Adipocyte (in vitro differentiated cells): ENCODE data around the gene EGFL7.

Experiments used
- DNase-seq: peaks from one replicate; pipeline ENCODE4 v3.0.0-alpha.2; 2015; ENCODE audit warnings: low read depth
- H3K27me3 ChIP-seq: replicated peaks from 2 replicates; pipeline ENCODE4 v1.7.0; 2013; ENCODE audit warnings: mild to moderate bottlenecking, low read length, moderate library complexity; ENCODE audit not compliant: control insufficient read depth, insufficient read depth
- H3K36me3 ChIP-seq: 2 replicates; pipeline ENCODE4 v1.7.0; 2013; ENCODE audit warnings: low read length, mild to moderate bottlenecking, moderate library complexity; ENCODE audit not compliant: control insufficient read depth, insufficient read depth, severe bottlenecking
- H3K4me1 ChIP-seq: 2 replicates; pipeline ENCODE4 v1.7.0; 2013; ENCODE audit warnings: mild to moderate bottlenecking, low read length, moderate library complexity; ENCODE audit not compliant: control insufficient read depth, insufficient read depth
- H3K4me3 ChIP-seq: 2 replicates; pipeline ENCODE4 v1.7.0; 2013; ENCODE audit warnings: mild to moderate bottlenecking, low read length, moderate library complexity
- H3K9ac ChIP-seq: 2 replicates; pipeline ENCODE4 v1.7.0; 2013; ENCODE audit warnings: mild to moderate bottlenecking, low read length, moderate library complexity
- H3K9me3 ChIP-seq: 2 replicates; pipeline ENCODE4 v1.7.0; 2013; ENCODE audit warnings: mild to moderate bottlenecking, low read length, moderate library complexity; ENCODE audit not compliant: control insufficient read depth

EGFL7 gene

GRCh38 chr9:136683173-136683745, 20.5 kb downstream of the EGFL7 start:
- H3K9me3 ChIP-seq, result no peaks in the 10 kb centered on the region
- H3K36me3 ChIP-seq, result peaks cover 19% of the 10 kb centered on the region
- peak overlapping the region; percentile 96 for H3K9ac ChIP-seq
- no peak for DNase-seq
- H3K4me1 ChIP-seq, result peaks cover 45% of the 10 kb centered on the region
- no peaks in the 10 kb centered on the region for H3K27me3 ChIP-seq
- peak overlapping the region; percentile 93 for H3K4me3 ChIP-seq

DNA sequence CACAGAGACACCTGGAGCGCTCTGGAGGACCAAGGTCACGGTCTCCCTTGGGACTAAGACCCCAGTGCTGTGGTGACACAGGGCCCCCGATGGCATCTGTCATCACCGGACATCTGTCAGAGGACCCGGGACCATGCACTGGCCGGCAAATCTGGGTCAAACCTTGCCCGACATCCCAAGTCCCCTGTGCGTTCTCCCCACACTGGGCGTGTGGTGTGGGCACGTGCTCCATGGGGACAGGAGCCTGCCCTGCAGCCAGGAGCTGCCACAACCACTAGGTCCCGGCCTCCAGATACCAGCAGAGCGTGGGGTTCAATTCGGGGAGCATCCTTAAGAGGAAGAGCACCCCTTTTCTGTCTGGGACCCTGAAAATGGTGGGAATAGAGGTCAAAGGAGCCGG, 21.0 kb downstream of the EGFL7 start:
- peaks cover 19% of the 10 kb centered on the region for H3K36me3 ChIP-seq
- peak overlapping the region; percentile 96 for H3K9ac ChIP-seq
- no peaks in the 10 kb centered on the region for H3K9me3 ChIP-seq
- H3K4me3 ChIP-seq, result peak overlapping the region; percentile 93
- no peak for DNase-seq
- H3K4me1 ChIP-seq, result peaks cover 45% of the 10 kb centered on the region
- no peaks in the 10 kb centered on the region for H3K27me3 ChIP-seq

DNA sequence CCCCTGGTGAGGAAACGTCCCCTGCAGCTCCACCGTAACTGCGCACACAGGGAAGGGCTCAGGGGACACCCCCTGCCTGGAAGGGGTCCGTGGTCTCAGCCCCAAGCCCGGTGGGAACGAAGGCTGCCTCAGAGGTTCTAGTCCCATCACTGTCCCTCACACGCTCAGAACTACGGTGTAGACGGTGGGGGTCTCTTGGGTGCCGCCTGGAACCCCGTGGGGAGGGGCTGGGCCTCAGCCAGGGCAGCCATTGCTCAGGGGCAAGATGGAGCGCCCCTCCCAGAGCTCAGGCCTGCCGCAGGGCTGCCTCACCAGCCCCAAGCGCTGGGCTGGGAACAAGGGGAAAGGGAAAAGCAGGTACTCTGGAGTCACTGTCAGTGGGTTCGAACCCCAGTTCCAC, 21.6 kb downstream of the EGFL7 start:
- H3K9me3 ChIP-seq, result no peaks in the 10 kb centered on the region
- peak overlapping the region; percentile 93 for H3K4me3 ChIP-seq
- H3K36me3 ChIP-seq, result peaks cover 15% of the 10 kb centered on the region
- peaks cover 39% of the 10 kb centered on the region for H3K4me1 ChIP-seq
- H3K27me3 ChIP-seq, result no peaks in the 10 kb centered on the region
- H3K9ac ChIP-seq, result peak overlapping the region; percentile 96
- no peak for DNase-seq

GRCh38 chr9:136684799-136685198, 22.1 kb downstream of the EGFL7 start:
- peaks cover 12% of the 10 kb centered on the region for H3K36me3 ChIP-seq
- H3K9ac ChIP-seq, result peak overlapping the region; percentile 96
- H3K4me1 ChIP-seq, result peaks cover 36% of the 10 kb centered on the region
- no peaks in the 10 kb centered on the region for H3K9me3 ChIP-seq
- H3K4me3 ChIP-seq, result peak overlapping the region; percentile 93
- no peaks in the 10 kb centered on the region for H3K27me3 ChIP-seq
- DNase-seq, result no peak

DNA sequence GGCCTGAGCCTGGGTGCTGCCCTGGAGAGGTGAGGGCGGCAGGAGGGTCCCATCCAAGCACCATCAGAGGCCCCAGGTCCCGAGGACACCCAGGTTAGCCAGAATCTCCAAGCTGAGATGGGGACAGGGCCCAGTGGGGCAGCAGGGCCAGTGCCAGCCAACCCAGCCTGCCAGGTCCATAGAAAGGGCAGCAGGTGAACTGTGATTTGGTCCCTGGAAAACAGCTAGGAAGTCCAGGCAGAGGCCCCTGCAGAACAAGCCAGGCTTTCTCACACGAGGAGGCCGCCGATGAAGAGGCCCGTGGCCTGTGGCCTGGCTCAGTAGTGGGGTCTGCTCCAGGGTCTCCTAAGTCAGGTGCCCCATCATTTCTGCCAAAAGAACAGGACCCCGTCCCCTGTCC, 22.5 kb downstream of the EGFL7 start:
- H3K9me3 ChIP-seq, result no peaks in the 10 kb centered on the region
- H3K9ac ChIP-seq, result peak overlapping the region; percentile 96
- peaks cover 12% of the 10 kb centered on the region for H3K36me3 ChIP-seq
- no peak for DNase-seq
- peak overlapping the region; percentile 93 for H3K4me3 ChIP-seq
- peaks cover 36% of the 10 kb centered on the region for H3K4me1 ChIP-seq
- no peaks in the 10 kb centered on the region for H3K27me3 ChIP-seq

DNA sequence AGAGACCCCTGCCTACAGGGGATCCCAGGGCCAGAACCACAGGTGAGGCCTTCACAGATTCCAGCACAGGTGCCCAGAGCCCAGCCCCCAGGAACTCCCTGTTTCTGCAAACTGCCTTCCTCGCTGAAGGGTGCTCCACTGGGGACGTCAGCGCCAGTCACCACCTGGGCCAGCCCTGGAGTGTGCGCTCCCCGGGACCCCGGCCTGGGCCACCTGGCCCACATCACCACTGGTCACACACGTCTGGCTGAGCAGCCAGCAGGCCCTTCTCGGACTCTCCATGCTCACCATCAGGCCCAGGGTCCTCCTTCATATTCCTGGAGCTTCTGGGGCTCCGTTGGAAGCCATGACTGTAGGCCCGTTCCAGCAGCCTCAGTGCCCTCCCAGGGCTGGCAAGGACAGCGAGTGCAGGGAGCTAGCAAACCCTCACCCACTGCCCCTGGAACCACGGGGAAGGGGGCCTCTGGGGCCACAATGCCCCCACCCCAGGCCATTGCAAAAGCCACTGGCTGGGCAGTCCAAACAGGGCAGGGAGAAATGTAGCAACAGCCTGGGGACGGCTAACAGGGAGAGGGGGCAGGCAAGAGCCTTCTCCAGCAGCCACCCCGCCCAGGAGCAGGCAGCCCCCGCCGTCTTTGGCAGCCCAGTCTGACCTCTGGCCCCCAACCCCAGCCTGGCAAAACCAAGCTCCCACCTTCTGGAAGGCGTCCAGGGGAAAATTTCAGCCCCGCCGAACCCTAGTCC, 23.2 kb downstream of the EGFL7 start:
- H3K9me3 ChIP-seq, result no peaks in the 10 kb centered on the region
- no peaks in the 10 kb centered on the region for H3K27me3 ChIP-seq
- DNase-seq, result peak; percentile 63
- peak overlapping the region; percentile 93 for H3K4me3 ChIP-seq
- H3K36me3 ChIP-seq, result peaks cover 12% of the 10 kb centered on the region
- peak overlapping the region; percentile 96 for H3K9ac ChIP-seq
- peaks cover 36% of the 10 kb centered on the region for H3K4me1 ChIP-seq

- H3K27me3 ChIP-seq, result no peaks in the 10 kb centered on the region
- peaks cover 12% of the 10 kb centered on the region for H3K36me3 ChIP-seq
- peak overlapping the region; percentile 93 for H3K4me3 ChIP-seq
- peak overlapping the region; percentile 96 for H3K9ac ChIP-seq
- peaks cover 36% of the 10 kb centered on the region for H3K4me1 ChIP-seq
- no peaks in the 10 kb centered on the region for H3K9me3 ChIP-seq
- DNase-seq, result no peak
Observed at GRCh38 chr9:136686534-136686793, 23.7 kb downstream of the EGFL7 start.

DNA sequence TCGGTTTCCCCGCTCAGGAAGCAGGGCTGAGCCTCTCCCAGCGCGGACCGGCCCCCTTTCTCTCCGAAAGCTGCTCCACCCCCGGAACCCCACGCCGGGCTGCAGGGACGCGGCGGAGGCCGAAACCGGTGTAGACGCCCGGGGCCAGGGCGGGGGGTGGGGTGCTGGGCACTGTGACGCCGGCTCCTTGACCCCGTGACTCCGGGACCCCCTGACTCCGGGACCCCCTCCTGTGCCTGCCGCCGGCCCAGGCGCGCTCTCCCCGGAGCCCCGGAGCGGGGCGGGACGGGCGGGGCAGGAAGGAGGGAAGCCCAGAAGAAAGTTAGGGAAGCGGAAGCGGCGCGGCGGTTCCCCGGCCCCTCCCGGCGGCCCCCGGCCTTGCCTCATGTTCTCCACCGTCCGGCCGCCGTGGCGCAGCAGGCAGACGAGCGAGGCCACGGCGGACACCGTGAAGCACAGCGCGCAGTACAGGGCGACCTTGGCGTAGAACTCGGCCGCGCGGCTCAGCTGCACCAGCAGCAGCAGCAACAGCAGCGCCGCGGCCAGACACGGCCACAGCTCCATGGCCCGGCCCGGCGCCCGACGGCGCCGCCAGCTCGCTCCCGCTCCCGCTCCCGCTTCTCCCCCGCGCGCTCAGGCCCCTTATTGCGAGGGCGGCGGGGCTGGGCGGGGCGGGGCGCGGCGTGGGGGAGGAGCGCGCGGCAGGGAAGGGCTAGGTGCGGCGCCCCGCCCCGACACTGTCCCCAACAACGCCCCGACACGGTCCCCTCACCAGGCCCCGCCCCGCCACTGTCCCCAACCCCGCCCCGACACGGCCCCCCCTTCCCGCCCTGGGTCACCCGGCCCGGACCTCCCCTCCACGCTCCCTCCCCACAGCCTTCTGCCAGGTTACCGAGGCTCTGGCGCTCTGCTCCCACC, 24.3 kb downstream of the EGFL7 start, which contains the start of gene AGPAT2:
TSS of gene AGPAT2 (minus strand) at position 664 of the 918 bp plus-strand sequence. CDS start at position 564, 100 bp downstream.
- Histone ChIP-seq H3K4me3 (peak within 1 kb of the TSS; percentile 93), H3K9me3 (no peaks in the 10 kb centered on the region), H3K4me1 (peaks cover 31% of the 10 kb centered on the region), H3K27me3 (no peaks in the 10 kb centered on the region), H3K9ac (peak within 1 kb of the TSS; percentile 96), H3K36me3 (peaks cover 12% of the 10 kb centered on the region)
- DNase-seq, result peak; percentile 82

DNA sequence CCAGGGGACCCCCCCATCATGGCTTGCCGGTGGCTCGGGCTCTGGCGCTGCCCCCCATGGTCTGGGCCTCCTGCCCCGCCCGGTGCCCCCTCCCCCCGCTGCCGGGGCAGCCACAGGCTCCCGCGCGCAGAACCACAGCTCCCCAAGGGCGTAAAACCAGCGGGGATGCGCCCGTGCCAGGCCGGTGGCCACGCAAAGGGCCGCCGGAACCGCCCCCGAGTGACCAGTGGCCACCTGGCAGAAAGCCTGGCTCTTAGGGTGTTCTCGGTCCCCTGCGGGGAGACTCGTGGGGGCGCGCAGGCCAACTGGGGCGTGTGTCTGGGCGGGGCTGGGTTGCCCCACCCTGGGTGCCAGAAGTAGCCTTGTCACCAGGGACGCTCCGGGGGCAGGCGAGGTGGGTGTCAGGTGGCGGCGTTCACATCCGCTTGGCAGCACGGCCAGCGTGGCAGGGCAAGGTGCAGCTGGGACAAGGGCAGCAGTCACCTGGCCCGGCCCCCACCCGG, 25.1 kb downstream of the EGFL7 start:
- Histone ChIP-seq H3K4me1 (peaks cover 23% of the 10 kb centered on the region), H3K9ac (no peak overlapping the region), H3K36me3 (peaks cover 12% of the 10 kb centered on the region), H3K4me3 (no peak overlapping the region), H3K27me3 (no peaks in the 10 kb centered on the region), H3K9me3 (no peaks in the 10 kb centered on the region)
- no peak for DNase-seq

GRCh38 chr9:136688274-136689107, 25.8 kb downstream of the EGFL7 start:
- Histone ChIP-seq H3K9me3 (no peaks in the 10 kb centered on the region), H3K4me1 (peaks cover 19% of the 10 kb centered on the region), H3K9ac (no peak overlapping the region), H3K27me3 (no peaks in the 10 kb centered on the region), H3K36me3 (peaks cover 12% of the 10 kb centered on the region), H3K4me3 (no peak overlapping the region)
- no peak for DNase-seq
